H1 (cell line): ENCODE measurements around the gene MDM4.

ENCODE experiments used
- BACH1 ChIP-seq: IDR thresholded peaks from 2 replicates; pipeline ENCODE4 v1.6.1; 2012; ENCODE audit warnings: low read length, improper control_type of control experiment
- CTCF ChIP-seq, 3 experiments: IDR thresholded peaks; 1 replicate in 2 of 3; 2 replicates in 1 of 3; pipeline versions ENCODE4 v1.5.1 to v1.6.1; 2011; ENCODE audit warnings: low read length in 3 of 3, mild to moderate bottlenecking in 3 of 3, inconsistent platforms in 2 of 3, low read depth in 1 of 3, moderate library complexity in 1 of 3; ENCODE audit not compliant: insufficient read depth in 1 of 3; ENCODE audit errors: control extremely low read depth in 1 of 3
- EP300 ChIP-seq, 2 experiments: IDR thresholded peaks; 1 replicate in 1 of 2; 2 replicates in 1 of 2; pipeline ENCODE4 v1.6.1; 2011 to 2012; ENCODE audit warnings: low read depth in 2 of 2, low read length in 2 of 2, mild to moderate bottlenecking in 2 of 2, borderline replicate concordance in 1 of 2, inconsistent platforms in 1 of 2, moderate library complexity in 1 of 2
- EZH2 ChIP-seq: fragments of 200-600 bp; sonication (generic); IDR thresholded peaks from 2 replicates; pipeline ENCODE4 v1.7.1; 2012; ENCODE audit warnings: low read depth, mild to moderate bottlenecking, moderate library complexity, low read length, inconsistent platforms; ENCODE audit not compliant: severe bottlenecking
- JUND ChIP-seq: IDR thresholded peaks from 2 replicates; pipeline ENCODE4 v1.6.1; 2011; ENCODE audit warnings: mild to moderate bottlenecking, improper control_type of control experiment, low read length
- PHF8 ChIP-seq: fragments of 200-600 bp; sonication (generic); conservative IDR thresholded peaks from 2 replicates; pipeline ENCODE4 v1.7.1; 2012; ENCODE audit warnings: low read depth, mild to moderate bottlenecking, inconsistent platforms, low read length, moderate library complexity
- POLR2A ChIP-seq, 2 experiments: IDR thresholded peaks; 1 replicate in 1 of 2; 2 replicates in 1 of 2; pipeline ENCODE4 v1.6.1; 2011; ENCODE audit warnings: low read depth in 2 of 2, low read length in 2 of 2, mild to moderate bottlenecking in 2 of 2; ENCODE audit errors: control extremely low read depth in 1 of 2
- RAD21 ChIP-seq, 2 experiments: IDR thresholded peaks in 1 of 2; conservative IDR thresholded peaks in 1 of 2; 2 replicates each; pipeline ENCODE4 v1.6.1; 2011; ENCODE audit warnings: low read depth in 2 of 2, low read length in 2 of 2, improper control_type of control experiment in 1 of 2, inconsistent platforms in 1 of 2, mild to moderate bottlenecking in 1 of 2, moderate library complexity in 1 of 2
- RFX5 ChIP-seq: IDR thresholded peaks from 2 replicates; pipeline ENCODE4 v1.6.1; 2011; ENCODE audit warnings: low read depth, low read length, improper control_type of control experiment, borderline replicate concordance
- SP1 ChIP-seq: IDR thresholded peaks from 2 replicates; pipeline ENCODE4 v1.6.1; 2011; ENCODE audit warnings: low read depth, low read length
- SP4 ChIP-seq: IDR thresholded peaks from 2 replicates; pipeline ENCODE4 v1.6.1; 2012; ENCODE audit warnings: low read length, inconsistent platforms
- SRF ChIP-seq: IDR thresholded peaks from 2 replicates; pipeline ENCODE4 v1.6.1; 2011; ENCODE audit warnings: mild to moderate bottlenecking, low read depth, low read length, moderate library complexity
- SUZ12 ChIP-seq: fragments of 200-600 bp; sonication (generic); IDR thresholded peaks from 2 replicates; pipeline ENCODE4 v1.6.1; 2012; ENCODE audit warnings: mild to moderate bottlenecking, inconsistent platforms, low read length, moderate library complexity, mixed read lengths
- TAF1 ChIP-seq: IDR thresholded peaks from 2 replicates; pipeline ENCODE4 v1.6.1; 2011; ENCODE audit warnings: mild to moderate bottlenecking, low read depth, low read length

GRCh38 chr1:204511366-204511765, 4.8 kb upstream of the MDM4 start:
- no peak for TF ChIP-seq RAD21 (IDR thresholded peaks at IDR 0.05 in 1 of 2, conservative IDR thresholded peaks at IDR 0.05 in 1 of 2; ENCODE audit: low read depth in 2 of 2, low read length in 2 of 2)
- no peak for TF ChIP-seq SP4
- no peak for TF ChIP-seq BACH1
- TF ChIP-seq SP1, result no peak
- TF ChIP-seq TAF1, result no peak
- no peak for TF ChIP-seq EZH2
- no peak for TF ChIP-seq CTCF (IDR thresholded peaks at IDR 0.05; ENCODE audit: control extremely low read depth in 1 of 3, insufficient read depth in 1 of 3, low read depth in 1 of 3, low read length in 3 of 3)
- no peak for TF ChIP-seq POLR2A (IDR thresholded peaks at IDR 0.05; ENCODE audit: control extremely low read depth in 1 of 2, low read depth in 2 of 2, low read length in 2 of 2)
- no peak for TF ChIP-seq SUZ12
- no peak for TF ChIP-seq RFX5
- no peak for TF ChIP-seq EP300 (IDR thresholded peaks at IDR 0.05; ENCODE audit: borderline replicate concordance in 1 of 2, low read depth in 2 of 2, low read length in 2 of 2)
- no peak for TF ChIP-seq JUND
- no peak for TF ChIP-seq PHF8
- TF ChIP-seq SRF, result no peak
